Measurements from ENCODE around the gene NNT. TPM values are rescaled to one million over a fixed set of nuclear protein-coding genes. Genes with fewer than 3 reads are reported as not detected.

The NNT gene
- polyA plus RNA-seq, 1 donor (not counting 4 experiments of a cell fraction or from before 2014, with no cell fraction given), result 23.3 TPM

GRCh38 chr5:43604699-43605098 lies 1.7 kb downstream of the NNT start:
- Histone ChIP-seq H3K27me3 (ENCODE audit: control insufficient read depth, extremely low read depth, insufficient read depth, low read length) (no peaks in the 10 kb centered on the region), H3K36me3 (ENCODE audit: control insufficient read depth in 2 of 2, extremely low read depth in 1 of 2, insufficient read depth in 2 of 2, low read length in 2 of 2) (no peaks in the 10 kb centered on the region), H3K9me1 (ENCODE audit: control insufficient read depth, extremely low read depth, insufficient read depth, low read length) (no peaks in the 10 kb centered on the region), H3K4me1 (ENCODE audit: control insufficient read depth, extremely low read depth, insufficient read depth, low read length) (peaks cover 30% of the 10 kb centered on the region), H3K4me3 (ENCODE audit: control insufficient read depth in 2 of 3, extremely low read depth in 1 of 3, insufficient read depth in 2 of 3, low read depth in 1 of 3, low read length in 3 of 3) (no peak overlapping the region), H3K4me2 (ENCODE audit: control insufficient read depth, extremely low read depth, insufficient read depth, low read depth, low read length) (no peak overlapping the region), H4K20me1 (ENCODE audit: control insufficient read depth, extremely low read depth, insufficient read depth, low read length) (no peaks in the 10 kb centered on the region), H3K79me2 (ENCODE audit: control insufficient read depth, insufficient read depth, low read length) (peaks cover 9% of the 10 kb centered on the region), H2AFZ (ENCODE audit: control insufficient read depth, low read length) (no peak overlapping the region), H3K9me3 (ENCODE audit: control insufficient read depth, low read depth, low read length) (no peaks in the 10 kb centered on the region), H3K9ac (ENCODE audit: control insufficient read depth, extremely low read depth, insufficient read depth, low read length) (no peak overlapping the region), H3K27ac (ENCODE audit: control insufficient read depth, insufficient read depth, low read length) (no peak overlapping the region)
- TF ChIP-seq, protein P1, sequence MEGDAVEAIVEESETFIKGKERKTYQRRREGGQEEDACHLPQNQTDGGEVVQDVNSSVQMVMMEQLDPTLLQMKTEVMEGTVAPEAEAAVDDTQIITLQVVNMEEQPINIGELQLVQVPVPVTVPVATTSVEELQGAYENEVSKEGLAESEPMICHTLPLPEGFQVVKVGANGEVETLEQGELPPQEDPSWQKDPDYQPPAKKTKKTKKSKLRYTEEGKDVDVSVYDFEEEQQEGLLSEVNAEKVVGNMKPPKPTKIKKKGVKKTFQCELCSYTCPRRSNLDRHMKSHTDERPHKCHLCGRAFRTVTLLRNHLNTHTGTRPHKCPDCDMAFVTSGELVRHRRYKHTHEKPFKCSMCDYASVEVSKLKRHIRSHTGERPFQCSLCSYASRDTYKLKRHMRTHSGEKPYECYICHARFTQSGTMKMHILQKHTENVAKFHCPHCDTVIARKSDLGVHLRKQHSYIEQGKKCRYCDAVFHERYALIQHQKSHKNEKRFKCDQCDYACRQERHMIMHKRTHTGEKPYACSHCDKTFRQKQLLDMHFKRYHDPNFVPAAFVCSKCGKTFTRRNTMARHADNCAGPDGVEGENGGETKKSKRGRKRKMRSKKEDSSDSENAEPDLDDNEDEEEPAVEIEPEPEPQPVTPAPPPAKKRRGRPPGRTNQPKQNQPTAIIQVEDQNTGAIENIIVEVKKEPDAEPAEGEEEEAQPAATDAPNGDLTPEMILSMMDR (optimal IDR thresholded peaks at IDR 0.05 in 1 of 3, IDR thresholded peaks at IDR 0.05 in 1 of 3, conservative IDR thresholded peaks at IDR 0.05 in 1 of 3; ENCODE audit: extremely low read depth in 1 of 3, insufficient read depth in 2 of 3, low read length in 3 of 3), result no peak
- TF ChIP-seq EZH2 (IDR thresholded peaks at IDR 0.05; ENCODE audit: low read length), result no peak
- FAIRE-seq (no peak), DNase-seq (ENCODE audit: low read depth, low spot score) (no peak)
- dilution Hi-C loops (cut with MboI; ENCODE audit: extremely low pct_ligation_motif_present, low sequenced_read_pairs), result no loop called here

GRCh38 chr5:43606351-43606750 lies 3.4 kb downstream of the NNT start:
- Histone ChIP-seq H3K9ac (ENCODE audit: control insufficient read depth, extremely low read depth, insufficient read depth, low read length) (no peak overlapping the region), H3K27me3 (ENCODE audit: control insufficient read depth, extremely low read depth, insufficient read depth, low read length) (no peaks in the 10 kb centered on the region), H3K9me3 (ENCODE audit: control insufficient read depth, low read depth, low read length) (no peaks in the 10 kb centered on the region), H2AFZ (ENCODE audit: control insufficient read depth, low read length) (no peak overlapping the region), H3K79me2 (ENCODE audit: control insufficient read depth, insufficient read depth, low read length) (peaks cover 9% of the 10 kb centered on the region), H3K4me1 (ENCODE audit: control insufficient read depth, extremely low read depth, insufficient read depth, low read length) (peaks cover 28% of the 10 kb centered on the region), H3K27ac (ENCODE audit: control insufficient read depth, insufficient read depth, low read length) (no peak overlapping the region), H3K36me3 (ENCODE audit: control insufficient read depth in 2 of 2, extremely low read depth in 1 of 2, insufficient read depth in 2 of 2, low read length in 2 of 2) (peaks cover 0 to 2% of the 10 kb centered on the region in 2 experiments), H3K9me1 (ENCODE audit: control insufficient read depth, extremely low read depth, insufficient read depth, low read length) (no peaks in the 10 kb centered on the region), H4K20me1 (ENCODE audit: control insufficient read depth, extremely low read depth, insufficient read depth, low read length) (no peaks in the 10 kb centered on the region), H3K4me3 (ENCODE audit: control insufficient read depth in 2 of 3, extremely low read depth in 1 of 3, insufficient read depth in 2 of 3, low read depth in 1 of 3, low read length in 3 of 3) (no peak overlapping the region), H3K4me2 (ENCODE audit: control insufficient read depth, extremely low read depth, insufficient read depth, low read depth, low read length) (peak overlapping the region; percentile 18)
- dilution Hi-C loops (cut with MboI; ENCODE audit: extremely low pct_ligation_motif_present, low sequenced_read_pairs), result no loop called here
- DNase-seq (ENCODE audit: low read depth, low spot score) (no peak), FAIRE-seq (no peak)
- TF ChIP-seq, protein P1 (optimal IDR thresholded peaks at IDR 0.05 in 1 of 3, IDR thresholded peaks at IDR 0.05 in 1 of 3, conservative IDR thresholded peaks at IDR 0.05 in 1 of 3; ENCODE audit: extremely low read depth in 1 of 3, insufficient read depth in 2 of 3, low read length in 3 of 3), result no peak
- no peak for TF ChIP-seq EZH2 (IDR thresholded peaks at IDR 0.05; ENCODE audit: low read length)

Measured in keratinocyte (primary cell).